ENCODE measurements around the gene SGTA. TPM values are rescaled to one million over a fixed set of nuclear protein-coding genes. Genes with fewer than 3 reads are reported as not detected.
A peak's percentile ranks its signal among the peaks of the same experiment; 100 is the strongest.

The SGTA gene
- total and polyA plus RNA-seq, 2 of the 13 experiments (the other 11 are each of a cell fraction or from before 2014, with no cell fraction given): 43.9 to 47.4 TPM

- TF ChIP-seq, protein P1, sequence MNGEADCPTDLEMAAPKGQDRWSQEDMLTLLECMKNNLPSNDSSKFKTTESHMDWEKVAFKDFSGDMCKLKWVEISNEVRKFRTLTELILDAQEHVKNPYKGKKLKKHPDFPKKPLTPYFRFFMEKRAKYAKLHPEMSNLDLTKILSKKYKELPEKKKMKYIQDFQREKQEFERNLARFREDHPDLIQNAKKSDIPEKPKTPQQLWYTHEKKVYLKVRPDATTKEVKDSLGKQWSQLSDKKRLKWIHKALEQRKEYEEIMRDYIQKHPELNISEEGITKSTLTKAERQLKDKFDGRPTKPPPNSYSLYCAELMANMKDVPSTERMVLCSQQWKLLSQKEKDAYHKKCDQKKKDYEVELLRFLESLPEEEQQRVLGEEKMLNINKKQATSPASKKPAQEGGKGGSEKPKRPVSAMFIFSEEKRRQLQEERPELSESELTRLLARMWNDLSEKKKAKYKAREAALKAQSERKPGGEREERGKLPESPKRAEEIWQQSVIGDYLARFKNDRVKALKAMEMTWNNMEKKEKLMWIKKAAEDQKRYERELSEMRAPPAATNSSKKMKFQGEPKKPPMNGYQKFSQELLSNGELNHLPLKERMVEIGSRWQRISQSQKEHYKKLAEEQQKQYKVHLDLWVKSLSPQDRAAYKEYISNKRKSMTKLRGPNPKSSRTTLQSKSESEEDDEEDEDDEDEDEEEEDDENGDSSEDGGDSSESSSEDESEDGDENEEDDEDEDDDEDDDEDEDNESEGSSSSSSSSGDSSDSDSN (CRISPR knock-in tag; IDR thresholded peaks at IDR 0.05): peak; percentile 71
- TF ChIP-seq ZNF441 (CRISPR knock-in tag; IDR thresholded peaks at IDR 0.05; ENCODE audit: borderline replicate concordance): peak; percentile 94
- TF ChIP-seq SAP130 (CRISPR knock-in tag; IDR thresholded peaks at IDR 0.05; ENCODE audit: low read depth): peak; percentile 99
- TF ChIP-seq ZBTB21 (CRISPR knock-in tag; IDR thresholded peaks at IDR 0.05): no peak
- TF ChIP-seq NR2C2 (CRISPR knock-in tag; IDR thresholded peaks at IDR 0.05; ENCODE audit: borderline replicate concordance): peak; percentile 97
- no peak for TF ChIP-seq SMARCC2 (IDR thresholded peaks at IDR 0.05)
- peak; percentile 78 for TF ChIP-seq ATF2 (CRISPR knock-in tag; IDR thresholded peaks at IDR 0.05)
- peak; percentile 87 for TF ChIP-seq GABPA (IDR thresholded peaks at IDR 0.05; ENCODE audit: low read depth, low read length)
- TF ChIP-seq GABPA (CRISPR knock-in tag; IDR thresholded peaks at IDR 0.05; ENCODE audit: low read depth): peak; percentile 96
- TF ChIP-seq FOSL2 (CRISPR knock-in tag; IDR thresholded peaks at IDR 0.05): peak; percentile 58
- TF ChIP-seq, protein P2, sequence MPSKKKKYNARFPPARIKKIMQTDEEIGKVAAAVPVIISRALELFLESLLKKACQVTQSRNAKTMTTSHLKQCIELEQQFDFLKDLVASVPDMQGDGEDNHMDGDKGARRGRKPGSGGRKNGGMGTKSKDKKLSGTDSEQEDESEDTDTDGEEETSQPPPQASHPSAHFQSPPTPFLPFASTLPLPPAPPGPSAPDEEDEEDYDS (CRISPR knock-in tag; IDR thresholded peaks at IDR 0.05): peak; percentile 69
- no peak for TF ChIP-seq NFATC3 (CRISPR knock-in tag; IDR thresholded peaks at IDR 0.05)
- TF ChIP-seq, protein P3, sequence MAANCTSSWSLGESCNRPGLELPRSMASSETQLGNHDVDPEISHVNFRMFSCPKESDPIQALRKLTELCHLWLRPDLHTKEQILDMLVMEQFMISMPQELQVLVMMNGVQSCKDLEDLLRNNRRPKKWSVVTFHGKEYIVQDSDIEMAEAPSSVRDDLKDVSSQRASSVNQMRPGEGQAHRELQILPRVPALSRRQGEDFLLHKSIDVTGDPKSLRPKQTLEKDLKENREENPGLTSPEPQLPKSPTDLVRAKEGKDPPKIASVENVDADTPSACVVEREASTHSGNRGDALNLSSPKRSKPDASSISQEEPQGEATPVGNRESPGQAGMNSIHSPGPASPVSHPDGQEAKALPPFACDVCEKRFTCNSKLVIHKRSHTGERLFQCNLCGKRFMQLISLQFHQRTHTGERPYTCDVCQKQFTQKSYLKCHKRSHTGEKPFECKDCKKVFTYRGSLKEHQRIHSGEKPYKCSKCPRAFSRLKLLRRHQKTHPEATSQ (CRISPR knock-in tag; IDR thresholded peaks at IDR 0.05; ENCODE audit: borderline replicate concordance): peak; percentile 97
- TF ChIP-seq PHB2 (IDR thresholded peaks at IDR 0.05; ENCODE audit: partially characterized antibody): no peak
- TF ChIP-seq LRRFIP1 (CRISPR knock-in tag; conservative IDR thresholded peaks at IDR 0.05): no peak
- peak; percentile 91; the same call in 1 of the 2 replicates for TF ChIP-seq ZSCAN9 (CRISPR knock-in tag; IDR thresholded peaks at IDR 0.05; ENCODE audit: borderline replicate concordance)
- 0 out of 4 replicates have a peak, but pooled peaks of 1 of the 2 experiments have one; percentile 13 for TF ChIP-seq EP300 (IDR thresholded peaks at IDR 0.05; ENCODE audit: low read depth in 2 of 2, low read length in 2 of 2)
- TF ChIP-seq EP300 (CRISPR knock-in tag; IDR thresholded peaks at IDR 0.05; ENCODE audit: borderline replicate concordance): peak; percentile 52; the same call in 1 of the 2 replicates
- TF ChIP-seq SIN3B (IDR thresholded peaks at IDR 0.05; ENCODE audit: low read length): peak; percentile 56; the same call in 1 of the 2 replicates
- peak; percentile 96 for TF ChIP-seq ZNF563 (CRISPR knock-in tag; IDR thresholded peaks at IDR 0.05)
- 0 out of 2 replicates have a peak, but pooled peaks have one; percentile 9 for TF ChIP-seq ZNF296 (CRISPR knock-in tag; conservative IDR thresholded peaks at IDR 0.05)
- TF ChIP-seq ZNF136 (CRISPR knock-in tag; IDR thresholded peaks at IDR 0.05; ENCODE audit: low read depth): peak; percentile 97
Observed at GRCh38 chr19:2782936-2783780, at the start of gene SGTA (continued).

All from HepG2 (cell line).